SK-N-SH (cell line): ENCODE data around the gene DEPP1. TPM values are rescaled to one million over a fixed set of nuclear protein-coding genes. Genes with fewer than 3 reads are reported as not detected.

Source experiments
- CTCF ChIA-PET: fragments of 300-600, 350-600 bp; formaldehyde crosslinking; extraction: SDS; loops from one replicate; lab custom pipeline; 2021; lab: Yijun Ruan, JAX
- POLR2A ChIA-PET: fragments of 350-600 bp; sonication (Branson Sonifier 250); formaldehyde crosslinking; extraction: SDS; loops from one replicate; lab custom pipeline; 2020; ENCODE audit warnings: antibody characterized with exemption, inconsistent platforms; lab: Yijun Ruan, JAX
- DNase-seq: peaks from one replicate; pipeline ENCODE4 v3.0.0; 2012
- H2AFZ ChIP-seq: fragments of 200-600 bp; sonication (generic); 2 replicates; pipeline ENCODE4 v1.8.1; 2016; ENCODE audit warnings: antibody characterized with exemption, mild to moderate bottlenecking, low read depth
- H3F3A ChIP-seq: fragments of 200-600 bp; sonication (generic); replicated peaks from 2 replicates; pipeline ENCODE3; 2016; ENCODE audit warnings: antibody characterized with exemption, mild to moderate bottlenecking; ENCODE audit not compliant: insufficient read depth
- H3K27ac ChIP-seq, 2 experiments: fragments of 200-500 bp in 1 of 2; fragments of 200-600 bp in 1 of 2; sonication (Bioruptor generic) in 1 of 2; sonication (generic), shearing (Covaris generic) in 1 of 2; 2 replicates each; pipeline versions ENCODE4 v1.5.1 to v1.6.1; 2014 to 2016; ENCODE audit warnings: low read depth in 2 of 2, inconsistent platforms in 1 of 2, low read length in 1 of 2, mild to moderate bottlenecking in 1 of 2, mixed read lengths in 1 of 2
- H3K27me3 ChIP-seq: fragments of 200-600 bp; sonication (generic), shearing (Covaris generic); 2 replicates; pipeline ENCODE4 v1.6.1; 2016; ENCODE audit warnings: mixed run types; ENCODE audit not compliant: insufficient read depth
- H3K36me3 ChIP-seq, 2 experiments: fragments of 200-500 bp in 1 of 2; fragments of 200-600 bp in 1 of 2; sonication (Bioruptor generic) in 1 of 2; sonication (generic) in 1 of 2; replicated peaks in 1 of 2; 2 replicates each; pipeline versions ENCODE3 to v1.5.1; 2014 to 2016; ENCODE audit warnings: low read length in 1 of 2, mild to moderate bottlenecking in 1 of 2; ENCODE audit not compliant: insufficient read depth in 2 of 2, control insufficient read depth in 1 of 2
- H3K4me1 ChIP-seq, 2 experiments: fragments of 200-500 bp in 1 of 2; fragments of 200-600 bp in 1 of 2; sonication (Bioruptor generic) in 1 of 2; sonication (generic), shearing (Covaris generic) in 1 of 2; 2 replicates each; pipeline versions ENCODE4 v1.5.1 to v1.6.1; 2014 to 2016; ENCODE audit warnings: low read depth in 1 of 2, low read length in 1 of 2, mixed run types in 1 of 2; ENCODE audit not compliant: insufficient read depth in 2 of 2, control insufficient read depth in 1 of 2
- H3K4me2 ChIP-seq: fragments of 200-600 bp; sonication (generic), shearing (Covaris generic); 2 replicates; pipeline ENCODE4 v1.6.1; 2017; ENCODE audit warnings: mixed run types
- H3K4me3 ChIP-seq, 2 experiments: fragments of 200-500 bp in 1 of 2; fragments of 200-600 bp in 1 of 2; sonication (Bioruptor generic) in 1 of 2; sonication (generic), shearing (Covaris generic) in 1 of 2; 2 replicates each; pipeline versions ENCODE4 v1.5.1 to v1.8.1; 2014 to 2016; ENCODE audit warnings: low read depth in 2 of 2, inconsistent platforms in 1 of 2, low read length in 1 of 2, mild to moderate bottlenecking in 1 of 2, mixed read lengths in 1 of 2, moderate library complexity in 1 of 2
- H3K79me2 ChIP-seq: fragments of 200-600 bp; sonication (generic); 2 replicates; pipeline ENCODE4 v1.8.1; 2017; ENCODE audit warnings: mild to moderate bottlenecking; ENCODE audit not compliant: insufficient read depth
- H3K9ac ChIP-seq: fragments of 200-600 bp; sonication (generic); 2 replicates; pipeline ENCODE4 v1.6.1; 2017; ENCODE audit warnings: mixed run types
- H3K9me2 ChIP-seq: fragments of 200-600 bp; sonication (generic); 2 replicates; pipeline ENCODE4 v1.6.1; 2017; ENCODE audit warnings: mixed run types
- H3K9me3 ChIP-seq: fragments of 200-600 bp; sonication (generic); 2 replicates; pipeline ENCODE4 v1.6.1; 2017; ENCODE audit warnings: mixed run types, mild to moderate bottlenecking, moderate library complexity
- H4K20me1 ChIP-seq: fragments of 200-600 bp; sonication (generic); 2 replicates; pipeline ENCODE4 v1.6.1; 2017; ENCODE audit warnings: mild to moderate bottlenecking, mixed run types; ENCODE audit not compliant: insufficient read depth
- ELF1 ChIP-seq: IDR thresholded peaks from 2 replicates; pipeline ENCODE4 v1.4.0; 2012
- EZH2phosphoT487 ChIP-seq: fragments of 200-600 bp; sonication (generic); IDR thresholded peaks from 2 replicates; pipeline ENCODE4 v1.6.1; 2017; ENCODE audit warnings: low read depth, mixed run types, mild to moderate bottlenecking, antibody characterized with exemption, moderate library complexity, borderline replicate concordance
- GATA2 ChIP-seq: sonication (generic); formaldehyde crosslinking; IDR thresholded peaks from 2 replicates; pipeline ENCODE4 v1.5.0; 2020; ENCODE audit warnings: mild to moderate bottlenecking, missing genetic modification reagents
- MEF2A ChIP-seq: IDR thresholded peaks from 2 replicates; pipeline ENCODE4 v1.4.0; 2012; ENCODE audit warnings: low read depth, borderline replicate concordance
- NFIC ChIP-seq: IDR thresholded peaks from 2 replicates; pipeline ENCODE4 v1.4.0; 2012; ENCODE audit warnings: borderline replicate concordance
- NRF1 ChIP-seq: IDR thresholded peaks from 2 replicates; pipeline ENCODE4 v1.6.1; 2012; ENCODE audit warnings: low read depth, mild to moderate bottlenecking, low read length
- POLR2AphosphoS5 ChIP-seq: IDR thresholded peaks from 2 replicates; pipeline ENCODE4 v1.6.1; 2012; ENCODE audit warnings: low read depth, low read length
- SIN3A ChIP-seq: IDR thresholded peaks from 2 replicates; pipeline ENCODE4 v1.6.1; 2012; ENCODE audit warnings: low read depth, mild to moderate bottlenecking, low read length, moderate library complexity, borderline replicate concordance
- TCF12 ChIP-seq: IDR thresholded peaks from 2 replicates; pipeline ENCODE4 v1.4.0; 2012
- TEAD4 ChIP-seq: IDR thresholded peaks from 2 replicates; pipeline ENCODE4 v1.4.0; 2012; ENCODE audit warnings: mild to moderate bottlenecking, borderline replicate concordance; ENCODE audit not compliant: insufficient read depth
- YY1 ChIP-seq: IDR thresholded peaks from 2 replicates; pipeline ENCODE4 v1.4.0; 2012; ENCODE audit warnings: low read depth, mild to moderate bottlenecking
- WGBS: methylation state at CpG from one replicate; pipeline ENCODE4 v1.1.6; 2017; ENCODE audit warnings: low lambda C conversion rate; 5-methylcytosine and 5-hydroxymethylcytosine counted together
- polyA plus RNA-seq, 3 experiments: library from polyadenylated mRNA; depleted of rRNA; stranded (reverse); fragments of >200 nt; gene quantifications; 2 replicates each; pipeline ENCODE4 v1.2.3, GENCODE V29; 2012
- TF ChIP-seq, protein P1 (sequence below): IDR thresholded peaks from 2 replicates; pipeline ENCODE4 v1.4.0; 2012; ENCODE audit warnings: low read depth
- TF ChIP-seq, protein P2 (sequence below): IDR thresholded peaks from 2 replicates; pipeline ENCODE4 v1.6.1; 2012; ENCODE audit warnings: mild to moderate bottlenecking, low read depth, low read length, moderate library complexity
- TF ChIP-seq, protein P3 (sequence below): fragments of 200-600 bp; sonication (generic); IDR thresholded peaks from 2 replicates; pipeline ENCODE4 v1.6.1; 2017; ENCODE audit warnings: antibody characterized with exemption, mild to moderate bottlenecking, moderate library complexity
- TF ChIP-seq, protein P4 (sequence below): fragments of 150-350 bp; IDR thresholded peaks from 2 replicates; pipeline ENCODE4 v1.6.1; 2016; ENCODE audit warnings: mild to moderate bottlenecking, low read depth, low read length

Gene DEPP1
- polyA plus RNA-seq, 1 of the 3 experiments (the other 2 are of a cell fraction): 5.3 TPM

DNA sequence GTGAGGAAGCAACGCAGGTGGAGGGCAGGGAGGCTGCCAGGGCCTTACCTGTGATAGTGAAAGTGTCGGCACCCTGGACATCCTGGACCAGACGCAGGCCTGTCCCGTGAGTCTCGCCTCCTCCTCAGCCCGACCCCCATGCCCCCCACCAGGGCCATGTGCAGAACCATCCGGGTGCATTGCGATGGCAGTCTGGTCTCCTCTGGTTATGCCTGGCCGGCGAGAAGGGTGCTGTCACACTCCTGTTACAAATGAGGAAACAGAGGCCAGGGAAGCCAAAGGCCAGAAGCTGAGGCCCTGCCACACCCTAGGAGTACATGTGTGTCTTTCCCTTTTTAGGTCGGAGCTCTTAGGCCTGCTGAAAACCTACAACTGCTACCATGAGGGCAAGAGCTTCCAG lies 7.2 kb downstream of the DEPP1 start:
- Histone ChIP-seq H3K9me3 (no peaks in the 10 kb centered on the region), H3K79me2 (no peaks in the 10 kb centered on the region), H3K27me3 (no peaks in the 10 kb centered on the region), H3K9ac (no peak overlapping the region), H3K27ac (no peak overlapping the region), H4K20me1 (no peaks in the 10 kb centered on the region), H3K9me2 (no peaks in the 10 kb centered on the region), H3K36me3 (peaks cover 0 to 11% of the 10 kb centered on the region in 2 experiments), H3K4me1 (peaks cover 14 to 21% of the 10 kb centered on the region in 2 experiments; a peak in 3 of 4 replicates), H3K4me2 (no peak overlapping the region), H2AFZ (no peak overlapping the region), H3K4me3 (no peak overlapping the region), H3F3A (no peaks in the 10 kb centered on the region)
- ChIA-PET POLR2A (no interaction called here), CTCF (interaction anchor here (1.0 kb wide), 1 partner anchor 39 kb away, joined by 5 read pairs; no protein-coding TSS in a partner anchor)
- TF ChIP-seq TCF12: no peak
- TF ChIP-seq, protein P1, sequence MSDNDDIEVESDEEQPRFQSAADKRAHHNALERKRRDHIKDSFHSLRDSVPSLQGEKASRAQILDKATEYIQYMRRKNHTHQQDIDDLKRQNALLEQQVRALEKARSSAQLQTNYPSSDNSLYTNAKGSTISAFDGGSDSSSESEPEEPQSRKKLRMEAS: no peak
- no peak for TF ChIP-seq EZH2phosphoT487
- TF ChIP-seq ELF1: no peak
- TF ChIP-seq TEAD4: no peak
- TF ChIP-seq, protein P2, sequence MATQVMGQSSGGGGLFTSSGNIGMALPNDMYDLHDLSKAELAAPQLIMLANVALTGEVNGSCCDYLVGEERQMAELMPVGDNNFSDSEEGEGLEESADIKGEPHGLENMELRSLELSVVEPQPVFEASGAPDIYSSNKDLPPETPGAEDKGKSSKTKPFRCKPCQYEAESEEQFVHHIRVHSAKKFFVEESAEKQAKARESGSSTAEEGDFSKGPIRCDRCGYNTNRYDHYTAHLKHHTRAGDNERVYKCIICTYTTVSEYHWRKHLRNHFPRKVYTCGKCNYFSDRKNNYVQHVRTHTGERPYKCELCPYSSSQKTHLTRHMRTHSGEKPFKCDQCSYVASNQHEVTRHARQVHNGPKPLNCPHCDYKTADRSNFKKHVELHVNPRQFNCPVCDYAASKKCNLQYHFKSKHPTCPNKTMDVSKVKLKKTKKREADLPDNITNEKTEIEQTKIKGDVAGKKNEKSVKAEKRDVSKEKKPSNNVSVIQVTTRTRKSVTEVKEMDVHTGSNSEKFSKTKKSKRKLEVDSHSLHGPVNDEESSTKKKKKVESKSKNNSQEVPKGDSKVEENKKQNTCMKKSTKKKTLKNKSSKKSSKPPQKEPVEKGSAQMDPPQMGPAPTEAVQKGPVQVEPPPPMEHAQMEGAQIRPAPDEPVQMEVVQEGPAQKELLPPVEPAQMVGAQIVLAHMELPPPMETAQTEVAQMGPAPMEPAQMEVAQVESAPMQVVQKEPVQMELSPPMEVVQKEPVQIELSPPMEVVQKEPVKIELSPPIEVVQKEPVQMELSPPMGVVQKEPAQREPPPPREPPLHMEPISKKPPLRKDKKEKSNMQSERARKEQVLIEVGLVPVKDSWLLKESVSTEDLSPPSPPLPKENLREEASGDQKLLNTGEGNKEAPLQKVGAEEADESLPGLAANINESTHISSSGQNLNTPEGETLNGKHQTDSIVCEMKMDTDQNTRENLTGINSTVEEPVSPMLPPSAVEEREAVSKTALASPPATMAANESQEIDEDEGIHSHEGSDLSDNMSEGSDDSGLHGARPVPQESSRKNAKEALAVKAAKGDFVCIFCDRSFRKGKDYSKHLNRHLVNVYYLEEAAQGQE: no peak
- TF ChIP-seq NRF1: no peak
- TF ChIP-seq, protein P3, sequence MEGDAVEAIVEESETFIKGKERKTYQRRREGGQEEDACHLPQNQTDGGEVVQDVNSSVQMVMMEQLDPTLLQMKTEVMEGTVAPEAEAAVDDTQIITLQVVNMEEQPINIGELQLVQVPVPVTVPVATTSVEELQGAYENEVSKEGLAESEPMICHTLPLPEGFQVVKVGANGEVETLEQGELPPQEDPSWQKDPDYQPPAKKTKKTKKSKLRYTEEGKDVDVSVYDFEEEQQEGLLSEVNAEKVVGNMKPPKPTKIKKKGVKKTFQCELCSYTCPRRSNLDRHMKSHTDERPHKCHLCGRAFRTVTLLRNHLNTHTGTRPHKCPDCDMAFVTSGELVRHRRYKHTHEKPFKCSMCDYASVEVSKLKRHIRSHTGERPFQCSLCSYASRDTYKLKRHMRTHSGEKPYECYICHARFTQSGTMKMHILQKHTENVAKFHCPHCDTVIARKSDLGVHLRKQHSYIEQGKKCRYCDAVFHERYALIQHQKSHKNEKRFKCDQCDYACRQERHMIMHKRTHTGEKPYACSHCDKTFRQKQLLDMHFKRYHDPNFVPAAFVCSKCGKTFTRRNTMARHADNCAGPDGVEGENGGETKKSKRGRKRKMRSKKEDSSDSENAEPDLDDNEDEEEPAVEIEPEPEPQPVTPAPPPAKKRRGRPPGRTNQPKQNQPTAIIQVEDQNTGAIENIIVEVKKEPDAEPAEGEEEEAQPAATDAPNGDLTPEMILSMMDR: no peak
- TF ChIP-seq POLR2AphosphoS5: no peak
- TF ChIP-seq MEF2A: no peak
- TF ChIP-seq SIN3A: no peak
- TF ChIP-seq, protein P4, sequence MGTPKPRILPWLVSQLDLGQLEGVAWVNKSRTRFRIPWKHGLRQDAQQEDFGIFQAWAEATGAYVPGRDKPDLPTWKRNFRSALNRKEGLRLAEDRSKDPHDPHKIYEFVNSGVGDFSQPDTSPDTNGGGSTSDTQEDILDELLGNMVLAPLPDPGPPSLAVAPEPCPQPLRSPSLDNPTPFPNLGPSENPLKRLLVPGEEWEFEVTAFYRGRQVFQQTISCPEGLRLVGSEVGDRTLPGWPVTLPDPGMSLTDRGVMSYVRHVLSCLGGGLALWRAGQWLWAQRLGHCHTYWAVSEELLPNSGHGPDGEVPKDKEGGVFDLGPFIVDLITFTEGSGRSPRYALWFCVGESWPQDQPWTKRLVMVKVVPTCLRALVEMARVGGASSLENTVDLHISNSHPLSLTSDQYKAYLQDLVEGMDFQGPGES: no peak
- TF ChIP-seq GATA2 (CRISPR knock-in tag): no peak
- TF ChIP-seq YY1: no peak
- TF ChIP-seq NFIC: no peak
- DNase-seq: no peak
- 94% methylated on average over 6 of the region's 11 CpGs for WGBS
